Mesodermal cell (in vitro differentiated cells): ENCODE results near the gene LYAR.

Source experiments
- H3K27ac ChIP-seq: 2 replicates; pipeline ENCODE4 v1.7.0; 2013; ENCODE audit warnings: mild to moderate bottlenecking, low read depth, low read length, moderate library complexity; ENCODE audit not compliant: severe bottlenecking
- H3K36me3 ChIP-seq: 2 replicates; pipeline ENCODE4 v1.7.1; 2013; ENCODE audit warnings: mild to moderate bottlenecking, low read length, moderate library complexity; ENCODE audit not compliant: control insufficient read depth, insufficient read depth
- H3K4me1 ChIP-seq: one replicate; pipeline ENCODE4 v1.7.1; 2013; ENCODE audit warnings: mild to moderate bottlenecking, low read length; ENCODE audit not compliant: insufficient read depth, control insufficient read depth, poor library complexity, severe bottlenecking
- H3K4me3 ChIP-seq: 2 replicates; pipeline ENCODE4 v1.7.0; 2013; ENCODE audit warnings: low read length, control low read depth, mild to moderate bottlenecking; ENCODE audit not compliant: insufficient read depth, poor library complexity, severe bottlenecking; ENCODE audit errors: extremely low read depth
- H3K9me3 ChIP-seq: 2 replicates; pipeline ENCODE4 v1.7.1; 2013; ENCODE audit warnings: mild to moderate bottlenecking, low read length, moderate library complexity; ENCODE audit not compliant: control insufficient read depth
- WGBS, 2 experiments: methylation state at CpG; one replicate each; pipeline ENCODE4 v1.1.5; 2013; ENCODE audit warnings: missing lambda C conversion rate in 2 of 2; ENCODE audit not compliant: insufficient coverage in 2 of 2; 5-methylcytosine and 5-hydroxymethylcytosine counted together

Gene LYAR

GRCh38 chr4:4288098-4288497, 1.9 kb downstream of the LYAR start:
- Histone ChIP-seq H3K4me1 (peaks cover 8% of the 10 kb centered on the region), H3K9me3 (no peaks in the 10 kb centered on the region), H3K27ac (no peak overlapping the region), H3K36me3 (peaks cover 44% of the 10 kb centered on the region), H3K4me3 (no peak overlapping the region)

DNA sequence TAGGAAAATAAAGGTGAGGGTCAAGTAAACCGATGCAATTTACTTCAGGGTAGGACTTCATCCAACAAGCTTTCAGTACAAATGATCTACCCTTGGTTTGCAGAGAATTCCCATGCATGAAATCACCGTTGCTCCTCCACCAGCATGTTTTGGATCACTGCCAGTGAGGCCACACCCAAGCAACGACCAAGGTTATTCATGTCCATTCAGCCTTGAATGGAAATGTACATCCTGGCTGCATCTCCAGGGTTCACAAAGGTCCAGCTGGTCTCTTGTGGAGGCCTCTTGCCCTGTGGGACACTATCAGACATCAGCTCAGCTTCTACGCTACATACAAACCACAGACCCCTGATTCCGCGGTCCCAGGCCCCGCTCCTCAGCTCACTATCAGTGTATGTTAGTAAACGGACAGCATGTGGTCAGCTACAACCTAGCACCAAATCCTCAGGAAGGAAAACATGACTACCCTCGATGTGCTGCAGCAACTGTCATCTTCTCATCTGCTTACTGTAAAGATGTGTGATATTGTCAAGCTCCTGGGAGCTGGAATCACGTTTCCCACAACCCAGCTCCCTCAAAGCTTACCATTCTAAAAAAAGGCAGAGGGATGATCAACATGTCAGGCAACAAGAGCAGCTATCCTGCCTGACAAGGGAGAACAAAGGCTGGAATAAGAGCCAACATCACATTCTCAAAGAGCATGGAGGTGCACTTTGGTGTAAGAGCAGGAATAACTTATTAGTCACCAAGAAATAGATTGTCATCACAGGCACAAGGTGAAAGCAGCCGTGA, 4.9 kb downstream of the LYAR start:
- no peak overlapping the region for H3K4me3 ChIP-seq
- H3K9me3 ChIP-seq, result no peaks in the 10 kb centered on the region
- WGBS, 2 experiments, result 95 to 100% methylated on average over 4 to 6 of the region's 11 CpGs
- H3K27ac ChIP-seq, result no peak overlapping the region
- peaks cover 4% of the 10 kb centered on the region for H3K4me1 ChIP-seq
- H3K36me3 ChIP-seq, result peaks cover 65% of the 10 kb centered on the region

DNA sequence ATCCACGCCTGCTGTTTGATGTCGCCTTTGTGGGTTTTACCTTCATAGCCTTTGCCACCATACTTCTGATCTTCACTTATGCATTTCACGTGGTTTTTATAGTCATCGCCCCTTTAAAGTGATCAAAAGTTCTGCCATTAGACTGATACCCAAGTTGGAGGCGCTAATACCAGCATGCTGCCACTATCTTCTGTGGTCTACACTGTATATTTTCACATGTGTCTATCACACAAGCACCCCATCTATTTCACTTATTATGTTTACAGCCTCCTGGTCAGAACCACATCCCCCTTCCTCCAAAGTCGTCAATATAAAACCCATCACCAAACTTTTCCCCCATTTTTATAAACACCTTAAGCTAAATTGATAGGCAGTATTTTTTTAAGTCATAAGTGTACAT, 8.2 kb downstream of the LYAR start:
- peaks cover 87% of the 10 kb centered on the region for H3K36me3 ChIP-seq
- H3K4me1 ChIP-seq, result no peaks in the 10 kb centered on the region
- H3K27ac ChIP-seq, result no peak overlapping the region
- WGBS, 2 experiments, result 92 to 94% methylated on average over 5 of the region's 6 CpGs
- no peaks in the 10 kb centered on the region for H3K9me3 ChIP-seq
- H3K4me3 ChIP-seq, result no peak overlapping the region

GRCh38 chr4:4277531-4277930, 12.4 kb downstream of the LYAR start:
- no peaks in the 10 kb centered on the region for H3K4me1 ChIP-seq
- H3K27ac ChIP-seq, result no peak overlapping the region
- WGBS, 2 experiments, result 50 to 63% methylated on average over 2 to 3 of the region's 6 CpGs
- peaks cover 89% of the 10 kb centered on the region for H3K36me3 ChIP-seq
- H3K4me3 ChIP-seq, result no peak overlapping the region
- H3K9me3 ChIP-seq, result no peaks in the 10 kb centered on the region

DNA sequence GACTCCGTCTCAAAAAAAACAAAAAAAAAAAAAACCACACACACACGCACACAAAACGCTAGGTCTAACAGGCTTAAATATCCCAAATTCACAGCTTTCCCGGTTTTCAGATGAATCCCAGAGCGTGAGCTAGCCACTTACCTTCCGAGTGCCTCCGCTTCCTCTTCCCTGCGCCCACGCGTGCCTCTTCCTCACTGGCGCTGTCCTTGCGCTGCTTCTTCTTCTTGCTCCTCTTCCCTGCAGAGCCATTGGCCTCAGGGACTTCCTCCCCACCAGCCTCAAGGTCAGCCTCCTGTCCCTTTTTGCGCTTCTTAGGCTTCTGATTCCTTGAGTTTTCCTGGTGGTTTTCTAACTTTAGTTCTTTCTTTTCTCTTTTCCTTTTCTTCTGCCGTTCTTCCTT, 15.7 kb downstream of the LYAR start:
- Histone ChIP-seq H3K4me3 (no peak overlapping the region), H3K36me3 (peaks cover 89% of the 10 kb centered on the region), H3K9me3 (no peaks in the 10 kb centered on the region), H3K4me1 (no peaks in the 10 kb centered on the region), H3K27ac (no peak overlapping the region)
- 95 to 96% methylated on average over 12 to 13 of the region's 14 CpGs for WGBS, 2 experiments

DNA sequence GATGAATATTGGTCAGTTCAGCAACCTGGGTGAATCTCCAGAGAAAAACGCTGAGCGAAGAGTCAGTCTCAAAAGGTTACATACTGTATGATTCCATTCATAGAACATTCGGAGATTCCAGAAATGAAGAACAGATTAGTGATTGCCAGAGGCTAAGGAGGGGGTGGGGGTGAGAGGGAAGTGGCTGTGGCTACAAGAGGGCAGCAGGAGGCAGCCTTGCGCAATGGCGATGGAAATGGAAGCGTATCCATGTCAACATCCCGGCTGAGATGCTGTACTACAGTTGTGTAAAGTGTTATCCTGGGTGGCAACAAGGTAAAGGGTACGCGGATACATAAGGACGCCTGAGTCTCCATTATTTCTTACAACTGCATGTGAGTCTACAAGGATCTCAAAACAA, 18.0 kb downstream of the LYAR start:
- H3K36me3 ChIP-seq, result peaks cover 89% of the 10 kb centered on the region
- WGBS, 2 experiments, result 91 to 95% methylated on average over 6 to 10 of the region's 10 CpGs

DNA sequence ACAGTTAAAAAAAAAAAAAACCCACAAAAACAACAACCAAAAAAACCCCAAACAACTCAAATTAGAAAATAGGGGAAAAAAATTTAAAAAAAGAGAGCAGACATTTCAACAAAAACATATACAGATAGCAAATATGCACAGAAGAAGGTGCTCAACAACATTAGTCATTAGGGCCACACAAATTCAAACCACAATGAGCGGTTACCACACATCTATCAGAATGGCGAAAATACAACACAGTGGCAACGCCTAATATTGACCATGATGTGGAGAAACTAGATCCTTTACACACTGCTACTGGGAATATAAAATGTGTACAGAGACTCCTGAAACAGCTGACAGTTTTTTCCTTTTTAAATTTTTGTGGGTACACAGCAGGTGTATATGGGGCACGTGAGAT, 19.4 kb downstream of the LYAR start:
- Histone ChIP-seq H3K9me3 (no peaks in the 10 kb centered on the region), H3K4me1 (no peaks in the 10 kb centered on the region), H3K36me3 (peaks cover 84% of the 10 kb centered on the region), H3K27ac (no peak overlapping the region), H3K4me3 (no peak overlapping the region)
- WGBS, 2 experiments, result 57% methylated on average over 2 of the region's 4 CpGs; no CpG with 5 or more reads in 1 of the 2 experiments

More for the DNA sequence above, 18.0 kb downstream of the LYAR start:
- Histone ChIP-seq H3K9me3 (no peaks in the 10 kb centered on the region), H3K4me1 (no peaks in the 10 kb centered on the region), H3K27ac (no peak overlapping the region), H3K4me3 (no peak overlapping the region)

- Histone ChIP-seq H3K4me3 (no peak overlapping the region), H3K36me3 (peaks cover 77% of the 10 kb centered on the region), H3K27ac (peak overlapping the region; percentile 36), H3K4me1 (no peaks in the 10 kb centered on the region), H3K9me3 (no peaks in the 10 kb centered on the region)
- WGBS, 2 experiments, result 80 to 100% methylated on average over 1 to 2 of the region's 4 CpGs
Measured at GRCh38 chr4:4269856-4270255, 20.1 kb downstream of the LYAR start.

- Histone ChIP-seq H3K4me1 (no peaks in the 10 kb centered on the region), H3K9me3 (no peaks in the 10 kb centered on the region), H3K27ac (no peak overlapping the region), H3K4me3 (no peak overlapping the region), H3K36me3 (peaks cover 72% of the 10 kb centered on the region)
- 93 to 94% methylated on average over 5 to 6 of the region's 11 CpGs for WGBS, 2 experiments
Measured at GRCh38 chr4:4269331-4269731, 20.6 kb downstream of the LYAR start.

GRCh38 chr4:4268776-4269175, 21.2 kb downstream of the LYAR start:
- H3K36me3 ChIP-seq, result peaks cover 68% of the 10 kb centered on the region
- no peaks in the 10 kb centered on the region for H3K9me3 ChIP-seq
- no CpG with 5 or more reads among the region's 1 CpG for WGBS, 2 experiments
- H3K27ac ChIP-seq, result no peak overlapping the region
- no peak overlapping the region for H3K4me3 ChIP-seq
- no peaks in the 10 kb centered on the region for H3K4me1 ChIP-seq

- no peaks in the 10 kb centered on the region for H3K4me1 ChIP-seq
- no peak overlapping the region for H3K27ac ChIP-seq
- no peaks in the 10 kb centered on the region for H3K9me3 ChIP-seq
- 87 to 100% methylated on average over 3 to 5 of the region's 5 CpGs for WGBS, 2 experiments
- H3K4me3 ChIP-seq, result no peak overlapping the region
- peaks cover 61% of the 10 kb centered on the region for H3K36me3 ChIP-seq
Measured at GRCh38 chr4:4267981-4268380, 22.0 kb downstream of the LYAR start.
